Measurements from ENCODE around the gene HDAC4. TPM values are rescaled to one million over a fixed set of nuclear protein-coding genes. Genes with fewer than 3 reads are reported as not detected.

The HDAC4 gene
- total RNA-seq, 1 donor from 2014 or later, result 76.6 TPM

GRCh38 chr2:239225871-239226561, 174.8 kb downstream of the HDAC4 start:
- H3K36me3 ChIP-seq, result no peaks in the 10 kb centered on the region
- peaks cover 70% of the 10 kb centered on the region for H3K4me1 ChIP-seq
- no peaks in the 10 kb centered on the region for H3K9me3 ChIP-seq
- H3K27me3 ChIP-seq, result no peaks in the 10 kb centered on the region
- no peak overlapping the region for H3K4me3 ChIP-seq
- intact Hi-C loops (cut with DNase I), result loop anchor here (10.0 kb wide), 1 partner anchor 89 kb away; no protein-coding TSS in a partner anchor
- peak overlapping the region; percentile 76 for H3K27ac ChIP-seq
- no peak for TF ChIP-seq POLR2A (IDR thresholded peaks at IDR 0.05)
- TF ChIP-seq POLR2AphosphoS5 (IDR thresholded peaks at IDR 0.05; ENCODE audit: insufficient read depth in 1 of 2, low read depth in 1 of 2), result no peak
- DNase-seq (ENCODE audit: extremely low spot score in 2 of 2), result no peak

- Histone ChIP-seq H3K4me1 (peaks cover 76% of the 10 kb centered on the region), H3K36me3 (no peaks in the 10 kb centered on the region), H3K27me3 (no peaks in the 10 kb centered on the region), H3K9me3 (no peaks in the 10 kb centered on the region), H3K27ac (peak overlapping the region; percentile 76), H3K4me3 (no peak overlapping the region)
- no peak for DNase-seq (ENCODE audit: extremely low spot score in 2 of 2)
- TF ChIP-seq POLR2A (IDR thresholded peaks at IDR 0.05), result no peak
- no peak for TF ChIP-seq POLR2AphosphoS5 (IDR thresholded peaks at IDR 0.05; ENCODE audit: insufficient read depth in 1 of 2, low read depth in 1 of 2)
- no peak for TF ChIP-seq CTCF (IDR thresholded peaks at IDR 0.05)
- intact Hi-C loops (cut with DNase I), result loop anchor here (10.0 kb wide), 1 partner anchor 89 kb away; no protein-coding TSS in a partner anchor
Observed at GRCh38 chr2:239225371-239225851, 175.4 kb downstream of the HDAC4 start.

- intact Hi-C loops (cut with DNase I), result loop anchor here (10.0 kb wide), 1 partner anchor 90 kb away; no protein-coding TSS in a partner anchor
- no peak overlapping the region for H3K4me3 ChIP-seq
- H3K27ac ChIP-seq, result peak overlapping the region; percentile 76
- H3K36me3 ChIP-seq, result no peaks in the 10 kb centered on the region
- TF ChIP-seq CTCF (IDR thresholded peaks at IDR 0.05) (no peak), POLR2A (IDR thresholded peaks at IDR 0.05) (no peak), POLR2AphosphoS5 (IDR thresholded peaks at IDR 0.05; ENCODE audit: insufficient read depth in 1 of 2, low read depth in 1 of 2) (no peak)
- no peak for DNase-seq (ENCODE audit: extremely low spot score in 2 of 2)
- no peaks in the 10 kb centered on the region for H3K27me3 ChIP-seq
- H3K4me1 ChIP-seq, result peaks cover 77% of the 10 kb centered on the region
- no peaks in the 10 kb centered on the region for H3K9me3 ChIP-seq
Observed at GRCh38 chr2:239224955-239225354, 175.9 kb downstream of the HDAC4 start.

GRCh38 chr2:239224199-239224570, 176.6 kb downstream of the HDAC4 start:
- Histone ChIP-seq H3K27me3 (no peaks in the 10 kb centered on the region), H3K9me3 (no peaks in the 10 kb centered on the region), H3K36me3 (no peaks in the 10 kb centered on the region), H3K4me1 (peaks cover 77% of the 10 kb centered on the region), H3K4me3 (no peak overlapping the region), H3K27ac (peak overlapping the region; percentile 86)
- intact Hi-C loops (cut with DNase I), result loop anchor here (10.0 kb wide), 1 partner anchor 91 kb away; no protein-coding TSS in a partner anchor
- TF ChIP-seq CTCF (IDR thresholded peaks at IDR 0.05) (no peak), POLR2AphosphoS5 (IDR thresholded peaks at IDR 0.05; ENCODE audit: insufficient read depth in 1 of 2, low read depth in 1 of 2) (peak in 1 of 2 donors; percentile 22)
- no peak for DNase-seq (ENCODE audit: extremely low spot score in 2 of 2)

- peak overlapping the region; percentile 86 for H3K27ac ChIP-seq
- H3K4me3 ChIP-seq, result no peak overlapping the region
- H3K4me1 ChIP-seq, result peaks cover 77% of the 10 kb centered on the region
- no peaks in the 10 kb centered on the region for H3K27me3 ChIP-seq
- TF ChIP-seq POLR2A (IDR thresholded peaks at IDR 0.05), result no peak
- no peak for TF ChIP-seq CTCF (IDR thresholded peaks at IDR 0.05)
- no peak for TF ChIP-seq POLR2AphosphoS5 (IDR thresholded peaks at IDR 0.05; ENCODE audit: insufficient read depth in 1 of 2, low read depth in 1 of 2)
- intact Hi-C loops (cut with DNase I), result loop anchor here (10.0 kb wide), 1 partner anchor 91 kb away; no protein-coding TSS in a partner anchor
- H3K9me3 ChIP-seq, result no peaks in the 10 kb centered on the region
- no peaks in the 10 kb centered on the region for H3K36me3 ChIP-seq
- no peak for DNase-seq (ENCODE audit: extremely low spot score in 2 of 2)
Observed at GRCh38 chr2:239223310-239224198, 177.3 kb downstream of the HDAC4 start.
